Lung microvascular endothelial cell (primary cell): ENCODE data around the gene FBXL7. TPM values are rescaled to one million over a fixed set of nuclear protein-coding genes. Genes with fewer than 3 reads are reported as not detected.

Experiments
- DNase-seq, 2 donors: peaks; one replicate each; pipeline versions ENCODE4 v3.0.0 to v3.0.0-alpha.2; 2010; ENCODE audit warnings: low read depth in 2 of 2
- total RNA-seq: library from RNA; depleted of rRNA; stranded (reverse); fragments of >200 nt; gene quantifications from 2 replicates; pipeline ENCODE4 v1.2.1, GENCODE V29; 2014

FBXL7 gene
- total RNA-seq, 1 donor from 2014 or later = 14.1 TPM

GRCh38 chr5:15501091-15501791 lies 1.3 kb downstream of the FBXL7 start:
- DNase-seq = peak; percentile 80 to 82

- peak; percentile 43 to 53 for DNase-seq
Measured at GRCh38 chr5:15502208-15502607, 2.2 kb downstream of the FBXL7 start.

GRCh38 chr5:15506146-15506545 lies 6.2 kb downstream of the FBXL7 start:
- DNase-seq = no peak

DNA sequence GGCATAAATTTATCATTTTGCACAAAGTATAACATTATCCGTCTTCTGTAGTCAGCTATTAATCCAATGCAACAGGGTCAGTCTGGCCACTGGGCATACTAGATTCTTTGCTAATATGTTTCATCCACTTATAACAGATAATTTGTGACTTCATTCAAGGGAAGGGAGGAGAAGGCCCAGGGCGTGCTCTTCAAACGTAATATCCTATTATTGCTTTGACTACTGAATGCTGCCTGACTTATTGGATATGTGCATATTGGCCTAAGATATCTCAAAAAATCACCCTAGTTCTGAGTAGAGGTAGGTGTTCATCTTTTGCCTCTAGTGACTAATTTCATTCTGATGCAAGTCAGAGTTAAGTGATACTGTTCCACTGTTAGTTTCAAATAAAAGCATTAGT lies 6.9 kb downstream of the FBXL7 start:
- DNase-seq = no peak

- DNase-seq = no peak
Measured at GRCh38 chr5:15510092-15510491, 10.1 kb downstream of the FBXL7 start.

- DNase-seq = peak; percentile 12 to 64
Measured at GRCh38 chr5:15510831-15511230, 10.9 kb downstream of the FBXL7 start.

GRCh38 chr5:15513431-15513830 lies 13.5 kb downstream of the FBXL7 start:
- no peak for DNase-seq

DNA sequence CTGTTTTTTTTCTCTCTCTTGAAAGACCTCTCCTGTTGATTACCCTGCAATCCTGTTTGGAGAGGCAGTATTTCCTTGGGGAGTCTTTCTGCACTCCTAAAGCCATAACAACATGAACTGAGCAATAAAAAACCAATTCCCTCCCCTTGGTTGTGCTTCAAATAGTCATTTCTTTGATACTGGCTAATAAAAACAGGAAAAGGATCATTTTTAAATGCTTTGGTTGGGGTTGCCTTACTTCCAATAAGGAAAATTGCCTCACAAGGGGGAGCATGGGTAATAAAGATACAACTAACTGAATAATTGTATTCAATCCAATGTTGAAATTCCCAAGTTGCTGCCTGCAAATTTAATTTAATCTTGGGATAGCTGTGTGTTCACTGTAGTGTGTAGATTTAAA lies 13.9 kb downstream of the FBXL7 start:
- no peak for DNase-seq

GRCh38 chr5:15515229-15515628 lies 15.2 kb downstream of the FBXL7 start:
- DNase-seq = peak in 1 of 2 donors; percentile 70

- DNase-seq = no peak
Measured at GRCh38 chr5:15516486-15516885, 16.5 kb downstream of the FBXL7 start.

- no peak for DNase-seq
Measured at GRCh38 chr5:15518786-15519185, 18.8 kb downstream of the FBXL7 start.

GRCh38 chr5:15520856-15521255 lies 20.9 kb downstream of the FBXL7 start:
- DNase-seq = no peak

- DNase-seq = peak; percentile 31 to 36
Measured at GRCh38 chr5:15521381-15522186, 21.6 kb downstream of the FBXL7 start.

GRCh38 chr5:15522187-15522520 lies 22.2 kb downstream of the FBXL7 start:
- DNase-seq = peak in 1 of 2 donors; percentile 23

- DNase-seq = no peak
Measured at GRCh38 chr5:15524712-15525111, 24.7 kb downstream of the FBXL7 start.

DNA sequence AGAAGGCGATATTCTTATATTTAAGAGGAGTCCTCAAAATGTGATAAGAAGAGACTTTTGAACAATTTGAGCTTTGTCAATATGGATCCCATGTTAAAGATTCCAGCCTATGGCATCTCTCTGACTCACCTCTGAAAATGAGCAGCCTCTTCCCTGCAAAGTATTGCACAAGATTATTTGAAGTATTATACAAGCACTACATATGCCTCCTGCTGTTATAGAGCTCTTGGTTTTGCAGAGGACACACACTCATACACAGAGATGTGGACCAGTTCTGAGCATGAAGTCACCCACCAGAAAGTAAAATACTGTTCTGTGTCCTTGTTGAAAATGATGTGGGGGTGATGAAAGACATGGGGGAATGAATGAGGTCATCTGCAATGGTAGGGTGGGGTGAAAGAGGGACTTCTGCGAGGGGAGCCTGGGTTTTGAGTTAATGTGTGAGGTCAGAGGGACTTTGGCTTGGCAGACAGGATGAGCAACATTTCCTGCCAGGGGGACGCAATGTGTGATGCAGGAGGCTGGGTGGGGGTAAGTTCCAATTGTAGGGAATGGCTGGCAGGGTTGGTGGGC lies 25.8 kb downstream of the FBXL7 start:
- DNase-seq = peak; percentile 14 to 49

DNA sequence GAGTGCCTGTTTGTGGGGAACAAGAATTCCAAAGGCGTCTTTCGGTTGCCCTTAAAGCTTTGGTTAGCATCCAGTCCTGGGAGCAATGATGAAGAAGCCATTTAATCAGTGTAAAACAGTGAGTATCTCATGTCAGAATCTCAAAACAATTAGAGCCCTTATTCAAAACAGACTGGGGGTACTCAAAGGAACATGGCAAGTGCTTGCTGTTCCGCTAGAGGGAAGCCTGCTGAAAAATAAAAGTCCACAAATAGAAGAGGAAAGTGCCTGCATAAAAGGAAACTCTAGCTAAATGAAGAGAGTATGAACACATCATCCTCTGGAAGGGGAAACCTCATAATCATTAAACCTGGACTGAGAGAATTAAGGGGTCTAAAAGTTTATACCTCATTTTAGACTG lies 26.4 kb downstream of the FBXL7 start:
- DNase-seq = no peak

DNA sequence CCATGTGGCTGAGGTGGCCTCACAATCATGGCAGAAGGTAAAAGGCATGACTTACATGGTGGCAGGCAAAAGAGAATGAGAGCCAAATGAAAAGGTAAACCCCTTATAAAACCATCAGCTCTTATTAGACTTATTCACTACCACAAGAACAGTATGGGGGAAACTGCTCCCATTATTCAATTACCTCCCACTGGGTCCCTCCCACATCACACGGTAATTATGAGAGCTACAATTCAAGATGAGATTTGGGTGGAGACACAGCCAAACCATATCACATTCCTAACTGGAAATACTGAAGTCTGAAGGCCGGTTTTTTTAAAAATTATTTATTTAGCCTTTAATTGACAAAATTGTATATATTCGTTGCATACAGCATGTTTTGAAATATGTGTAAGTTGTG lies 28.5 kb downstream of the FBXL7 start:
- no peak for DNase-seq

GRCh38 chr5:15529013-15529412 lies 29.0 kb downstream of the FBXL7 start:
- no peak for DNase-seq

DNA sequence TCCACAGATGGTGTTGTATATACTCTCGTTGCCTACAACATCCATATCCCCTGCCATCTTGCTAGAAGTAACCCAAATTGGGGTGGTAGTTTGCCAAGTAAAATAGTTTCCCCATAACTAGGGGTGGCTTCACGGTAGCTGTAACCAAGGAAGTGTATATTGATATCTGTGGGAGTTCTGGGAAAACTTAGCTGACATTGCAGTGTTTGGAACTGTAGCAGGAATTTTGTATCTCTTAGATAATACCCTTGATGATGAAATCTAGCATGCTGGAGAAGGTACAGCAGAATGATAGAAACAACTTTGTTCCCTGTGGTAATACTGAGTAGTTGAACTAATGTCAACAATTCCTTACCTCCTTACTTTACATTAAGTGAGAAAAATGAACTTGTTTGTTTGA lies 29.8 kb downstream of the FBXL7 start:
- DNase-seq = no peak

DNA sequence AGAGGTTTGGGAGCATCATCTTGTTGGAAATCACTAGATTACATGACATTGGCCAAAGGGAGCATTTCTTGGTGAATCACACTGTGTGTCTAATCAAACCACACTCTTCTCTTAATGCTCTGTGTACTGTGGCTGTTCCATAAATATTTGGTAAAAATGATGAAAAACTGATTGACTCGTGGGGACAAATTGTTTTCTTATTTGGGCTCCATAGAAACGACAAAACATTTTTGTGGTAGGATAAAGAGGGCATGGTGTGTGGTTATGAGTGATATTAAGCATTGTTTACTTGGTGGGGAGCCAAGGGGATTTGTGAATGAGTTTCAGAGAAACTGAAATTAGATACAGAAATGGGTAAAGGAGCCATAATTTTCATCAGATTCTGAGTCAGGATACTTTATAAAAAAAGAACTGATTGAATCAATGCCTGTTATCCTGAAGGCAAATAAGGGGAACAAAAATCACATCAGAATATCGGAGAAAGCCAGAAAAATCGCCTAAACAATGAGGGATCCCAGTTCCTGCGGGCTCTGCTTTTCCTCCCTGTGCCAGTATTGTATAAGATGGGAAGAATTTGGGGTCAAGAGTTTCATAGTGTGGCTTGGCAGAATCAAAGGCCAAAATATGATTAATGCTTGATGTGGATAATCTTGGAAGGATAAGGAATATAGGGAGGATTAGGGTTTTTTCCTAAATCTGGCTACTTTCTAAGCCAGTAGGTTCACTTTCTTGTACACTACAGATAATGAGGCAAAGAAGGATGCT lies 33.3 kb downstream of the FBXL7 start:
- DNase-seq = peak in 1 of 2 donors; percentile 38

- DNase-seq = no peak
Measured at GRCh38 chr5:15535938-15536337, 36.0 kb downstream of the FBXL7 start.
